Measurements from ENCODE around the gene SEMA5B.

The SEMA5B gene

GRCh38 chr3:122992133-122992532, 35.4 kb downstream of the SEMA5B start:
- DNase-seq = no peak

- DNase-seq = no peak
Observed at GRCh38 chr3:122991236-122991985, 36.2 kb downstream of the SEMA5B start.

GRCh38 chr3:122989856-122990575, 37.5 kb downstream of the SEMA5B start:
- no peak for DNase-seq

- no peak for DNase-seq
Observed at GRCh38 chr3:122988508-122988907, 39.1 kb downstream of the SEMA5B start.

- DNase-seq = no peak
Observed at GRCh38 chr3:122987736-122988319, 39.7 kb downstream of the SEMA5B start.

DNA sequence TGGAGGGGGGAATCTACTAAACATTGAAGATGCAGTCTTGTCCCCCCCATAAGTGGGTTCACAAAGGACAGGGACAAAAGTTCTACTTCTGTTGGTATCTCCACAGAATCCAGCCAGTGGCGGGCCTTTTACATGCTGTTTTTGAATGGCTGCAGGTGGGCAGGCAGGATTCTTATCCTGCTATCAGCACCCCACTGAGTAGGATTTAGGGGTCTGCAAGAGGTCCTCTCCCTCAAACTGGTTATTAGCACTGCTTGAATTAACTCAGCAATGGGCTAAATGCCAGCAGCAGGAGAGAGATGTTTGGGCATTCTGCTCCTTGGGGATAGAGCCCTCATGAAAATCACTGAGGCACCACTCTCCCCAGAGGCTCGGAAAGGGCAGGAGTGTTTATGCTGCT, 40.3 kb downstream of the SEMA5B start:
- no peak for DNase-seq

DNA sequence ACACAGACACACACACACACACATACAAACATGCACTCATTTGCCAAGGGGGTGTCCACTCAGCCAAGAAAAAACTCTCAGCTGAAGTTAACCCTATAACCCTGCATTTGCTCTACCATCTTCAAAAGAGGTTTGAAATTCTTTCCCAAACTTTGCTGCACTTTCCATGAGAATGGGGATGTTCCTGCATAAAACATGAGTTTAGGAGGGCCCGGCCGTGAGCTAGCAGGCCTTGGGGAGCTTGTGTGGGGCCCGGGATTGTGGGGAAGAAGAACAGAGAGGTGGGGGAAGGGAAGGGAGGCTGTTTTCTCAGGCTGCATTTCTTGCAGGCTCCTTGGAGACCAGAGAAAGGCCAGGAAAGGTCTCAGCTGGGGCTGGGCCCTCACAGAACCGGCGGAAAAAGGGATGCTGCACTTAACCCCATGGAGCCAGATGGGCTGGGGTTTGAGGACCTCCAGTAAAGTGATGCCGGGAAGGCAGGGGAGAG, 40.8 kb downstream of the SEMA5B start:
- no peak for DNase-seq

DNA sequence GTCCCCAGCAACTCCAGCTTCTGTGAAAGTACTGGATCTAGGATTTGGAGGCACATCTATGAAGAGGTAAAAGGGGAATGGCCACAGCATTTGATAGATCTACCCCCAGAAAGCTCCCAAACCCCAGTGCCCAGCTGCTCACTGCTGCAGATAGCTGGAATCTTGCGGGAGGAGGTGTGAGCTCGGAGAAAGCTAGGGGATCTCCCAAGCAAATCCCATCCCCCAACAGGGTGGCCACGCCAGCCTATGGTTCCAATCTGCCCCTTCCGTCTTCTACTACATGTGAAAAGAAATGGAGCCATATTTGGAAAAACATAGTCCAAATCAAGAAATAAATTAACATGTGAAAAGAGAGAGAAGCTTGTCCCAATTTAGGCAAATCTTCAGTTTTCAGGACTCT, 42.0 kb downstream of the SEMA5B start:
- no peak for DNase-seq

DNA sequence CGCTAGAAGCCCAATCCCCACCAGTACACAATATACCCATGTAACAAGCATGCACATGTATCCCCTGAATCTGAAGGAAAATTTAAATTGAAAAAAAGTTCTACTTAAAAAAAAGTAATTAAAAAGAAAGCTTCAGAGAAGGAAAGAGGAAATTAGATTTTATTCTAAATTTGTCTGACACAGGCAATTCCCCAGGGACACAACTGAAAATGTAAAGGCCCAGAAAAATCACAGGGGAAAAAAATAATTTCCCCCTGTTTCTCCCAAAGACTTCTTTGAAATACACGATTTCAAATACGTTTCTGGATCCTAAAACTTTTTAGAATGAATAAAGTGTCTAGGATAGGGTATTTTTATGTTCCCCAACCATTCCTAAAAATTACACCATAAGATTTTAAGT, 42.9 kb downstream of the SEMA5B start:
- DNase-seq = no peak

DNA sequence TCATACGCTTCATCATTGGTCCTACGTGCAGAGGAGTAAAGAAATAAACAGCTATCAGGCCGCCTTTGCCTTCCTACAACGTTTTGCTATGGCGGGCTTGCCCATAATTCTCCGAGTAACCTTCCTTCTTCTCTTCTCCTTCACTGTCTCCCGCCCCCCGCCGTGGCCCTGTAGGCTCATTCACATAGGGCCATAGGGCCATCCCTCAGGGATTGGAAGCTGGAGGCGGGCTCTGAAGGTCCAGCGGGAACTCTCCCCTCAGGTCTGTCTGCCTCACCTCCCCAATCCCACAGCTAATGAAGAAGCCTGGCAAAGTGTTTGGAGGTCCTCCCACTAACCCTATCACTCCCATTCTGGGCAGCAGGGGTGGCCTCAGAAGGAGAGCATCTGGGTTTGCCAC, 43.6 kb downstream of the SEMA5B start:
- no peak for DNase-seq

DNA sequence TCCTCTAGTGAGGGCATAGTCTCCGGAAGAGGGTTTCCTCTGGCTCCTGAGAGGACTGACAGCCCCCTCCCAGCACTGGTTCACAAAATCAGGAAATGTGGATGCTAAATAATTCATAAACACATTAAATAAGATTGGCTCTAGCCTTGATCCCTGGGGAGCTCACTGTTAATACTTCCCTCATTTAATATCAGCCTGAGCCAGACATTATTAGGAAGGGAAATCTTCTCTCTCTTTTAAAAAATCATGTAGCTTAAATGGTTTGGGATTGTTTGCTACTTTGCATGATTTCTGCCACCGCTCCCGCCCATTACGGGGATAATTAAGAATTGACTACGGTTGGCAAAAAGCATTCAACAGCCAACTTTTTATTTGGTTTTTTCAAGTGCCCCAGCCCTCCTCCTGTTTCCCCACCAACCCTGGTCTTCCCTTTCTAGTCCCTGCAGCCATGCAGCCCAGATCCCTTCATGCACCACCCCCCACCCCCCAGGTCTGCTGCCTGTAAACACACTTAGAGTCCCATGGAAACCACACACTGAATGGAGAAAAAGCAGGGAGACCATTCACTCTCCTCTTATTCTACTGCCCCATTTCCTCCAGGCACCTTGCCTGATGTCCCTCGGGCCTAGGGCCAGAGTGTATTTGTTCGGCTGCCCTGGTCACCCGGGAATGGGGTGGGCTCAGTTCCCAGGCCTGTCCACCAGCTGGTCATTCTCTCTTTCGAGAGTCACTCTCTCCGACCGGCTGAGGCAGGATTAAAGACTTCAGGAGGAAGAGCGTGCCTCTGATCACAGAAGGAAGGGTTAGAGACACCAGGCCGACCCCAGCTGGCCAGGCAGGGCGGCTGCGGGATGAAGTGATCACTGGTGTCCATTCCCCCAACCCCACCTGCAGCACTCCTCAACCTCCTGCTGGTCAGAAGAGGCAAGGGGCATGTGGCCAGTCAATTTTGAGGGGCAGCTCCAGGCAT, 45.1 kb downstream of the SEMA5B start:
- no peak for DNase-seq

DNA sequence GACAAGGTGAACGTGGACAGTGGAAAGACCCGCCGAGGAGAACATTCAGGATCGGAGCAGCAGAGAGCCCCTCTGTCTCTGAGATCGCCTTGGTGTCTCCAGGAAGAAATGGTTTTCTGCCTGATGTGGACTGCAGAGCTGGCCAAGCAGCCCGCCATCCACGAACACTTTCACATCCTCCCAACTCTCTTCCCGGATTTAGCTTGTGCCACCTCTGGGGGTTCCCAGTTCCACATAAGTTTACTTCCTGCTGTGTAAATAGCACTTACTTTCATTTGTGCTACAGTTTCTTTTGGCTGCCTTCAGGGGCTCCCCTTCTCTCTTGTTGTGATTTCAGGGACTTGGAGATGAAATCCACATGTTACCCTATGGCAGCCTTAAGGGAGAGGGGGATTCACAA, 48.4 kb downstream of the SEMA5B start:
- no peak for DNase-seq

GRCh38 chr3:122978569-122978968, 49.0 kb downstream of the SEMA5B start:
- DNase-seq = no peak

DNA sequence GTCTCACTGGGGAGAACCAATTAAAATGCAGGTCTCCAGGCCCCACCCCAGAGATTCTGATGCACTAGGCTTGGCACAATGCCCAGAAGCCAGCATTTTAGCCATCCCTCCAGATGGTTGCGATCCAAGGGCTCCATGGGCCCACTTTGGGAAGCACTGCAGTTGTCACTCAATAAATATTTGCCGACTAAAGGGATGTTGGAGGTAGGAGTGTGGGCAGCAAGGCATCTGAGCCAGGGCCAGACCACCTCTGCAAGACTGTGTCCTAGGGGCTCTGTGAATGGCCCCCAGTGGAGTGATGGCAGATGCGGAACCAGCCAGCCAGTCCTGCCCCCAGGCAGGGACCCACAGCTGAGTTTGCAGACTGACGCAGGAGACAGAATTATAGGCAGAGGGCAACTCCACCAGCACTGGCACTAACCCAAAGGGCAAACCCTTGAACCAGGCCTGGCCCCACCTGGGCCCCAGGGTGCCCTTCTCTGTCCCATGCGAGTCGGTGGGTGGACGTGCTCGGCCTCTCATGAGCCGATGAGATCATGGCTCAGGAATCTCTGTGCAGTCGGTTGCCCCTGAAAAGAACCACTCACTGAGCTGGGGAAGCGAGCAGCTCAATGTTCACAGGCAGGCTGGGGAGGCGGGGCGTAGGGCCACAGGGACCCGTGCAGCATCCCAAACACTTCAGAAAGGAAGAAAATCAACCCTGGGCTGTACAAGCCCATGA, 49.7 kb downstream of the SEMA5B start:
- DNase-seq = no peak

- DNase-seq = no peak
Observed at GRCh38 chr3:122975924-122976293, 51.7 kb downstream of the SEMA5B start.

GRCh38 chr3:122975163-122975923, 52.2 kb downstream of the SEMA5B start:
- no peak for DNase-seq

DNA sequence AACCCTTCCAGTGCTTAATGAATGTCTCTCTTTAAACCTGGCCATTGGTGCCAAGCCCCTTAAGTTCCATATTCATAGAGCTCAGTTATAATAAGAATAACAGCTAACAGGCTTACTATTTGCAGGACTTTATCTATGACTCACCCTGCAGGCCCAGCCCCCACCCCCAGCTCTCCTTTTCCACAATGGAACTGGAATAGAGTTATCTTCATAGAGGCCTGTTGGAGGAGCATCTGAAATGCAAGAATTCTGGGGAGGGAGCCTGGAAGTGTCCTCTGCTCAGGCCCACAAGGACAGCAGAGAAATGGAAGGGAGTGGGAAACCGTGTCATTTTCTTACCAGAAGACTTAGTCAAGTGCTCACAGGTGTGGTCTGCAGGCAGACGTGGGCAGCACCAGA, 52.8 kb downstream of the SEMA5B start:
- DNase-seq = no peak

DNA sequence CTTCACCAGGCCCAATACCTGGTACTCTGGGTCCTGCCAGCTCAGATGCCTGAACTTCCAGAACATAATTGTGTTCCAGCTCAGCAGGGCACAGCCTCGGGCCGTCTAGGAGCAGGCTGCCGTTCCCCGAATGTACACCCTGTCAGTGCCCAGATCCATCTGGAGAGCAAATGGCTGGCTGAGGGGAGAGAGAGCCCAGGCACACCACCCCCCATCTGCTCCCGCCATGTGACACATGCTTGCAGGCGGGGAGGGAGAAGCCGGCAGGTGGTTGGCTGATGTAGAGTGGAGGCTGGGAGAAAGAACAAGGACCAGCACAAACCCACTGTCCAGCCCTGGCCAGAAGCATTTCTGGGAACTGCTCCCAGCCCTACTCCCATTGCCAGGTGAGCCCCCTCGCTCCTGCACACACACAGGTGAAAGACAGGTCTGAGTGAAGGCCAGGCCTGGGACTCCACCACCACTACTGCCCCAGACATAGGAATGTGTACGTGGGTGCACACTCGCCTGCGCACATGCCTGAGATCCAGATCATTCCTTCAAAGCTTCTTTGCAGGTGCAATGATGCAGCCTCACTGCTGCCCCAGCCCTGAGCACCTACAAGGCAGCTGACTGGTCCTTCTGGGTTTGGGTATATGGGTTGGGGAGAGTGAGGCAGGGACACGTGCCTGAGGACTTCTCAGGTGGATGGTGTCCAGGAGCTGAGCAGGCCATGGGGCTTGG, 53.5 kb downstream of the SEMA5B start:
- DNase-seq = no peak

- no peak for DNase-seq
Observed at GRCh38 chr3:122972141-122972540, 55.4 kb downstream of the SEMA5B start.

GRCh38 chr3:122969585-122970469, 57.7 kb downstream of the SEMA5B start:
- DNase-seq = no peak

Measured in stimulated activated CD4-positive, alpha-beta T cell treated with anti-CD3 and anti-CD28 coated beads, Interleukin-15, amount 100 ng/mL, for 24 hours (primary cell).